Stomach (tissue), 4 donors: Measurements from ENCODE around the gene FGD6.

Experiments
- CTCF ChIP-seq, 7 experiments: fragments of 450-650 bp in 4 of 7; fragments of 200-600 bp in 3 of 7; sonication (generic) in 3 of 7; IDR thresholded peaks; one replicate each; pipeline ENCODE4 v1.5.1; 2016 to 2019; ENCODE audit warnings: antibody characterized with exemption in 7 of 7, control low read depth in 2 of 7, mild to moderate bottlenecking in 1 of 7
- EP300 ChIP-seq: sonication (generic); formaldehyde crosslinking; IDR thresholded peaks from one replicate; pipeline ENCODE4 v1.6.1; 2017; ENCODE audit warnings: antibody characterized with exemption
- POLR2A ChIP-seq, 4 donors: fragments of 450-650 bp; IDR thresholded peaks; one replicate each; pipeline ENCODE4 v1.6.1; 2016; ENCODE audit warnings: antibody characterized with exemption in 4 of 4, control low read depth in 2 of 4, mild to moderate bottlenecking in 1 of 4, moderate library complexity in 1 of 4
- POLR2AphosphoS5 ChIP-seq, 3 donors: sonication (generic); formaldehyde crosslinking; IDR thresholded peaks; one replicate each; pipeline ENCODE4 v1.6.1; 2016; ENCODE audit warnings: antibody characterized with exemption in 3 of 3

GRCh38 chr12:95265765-95266164 lies 48.5 kb upstream of the FGD6 start:
- TF ChIP-seq CTCF (IDR thresholded peaks at IDR 0.05) (no peak), POLR2A (IDR thresholded peaks at IDR 0.05) (no peak), POLR2AphosphoS5 (IDR thresholded peaks at IDR 0.05) (no peak), EP300 (no peak)
